Common myeloid progenitor, CD34-positive (primary cell): ENCODE results near the gene CCDC124.
"Not testable (repeated sequence)": the region's sequence is repeated elsewhere in the genome, so short reads cannot be mapped to it uniquely, and the experiment has no call there.

Experiments
- CTCF ChIA-PET: fragments of 350-600 bp; sonication (Branson Sonifier 250); formaldehyde crosslinking; loops from one replicate; lab custom pipeline; 2021; ENCODE audit warnings: antibody characterized with exemption; lab: Charles Lee
- POLR2A ChIA-PET: fragments of 350-600 bp; sonication (Branson Sonifier 250); formaldehyde crosslinking; loops from one replicate; lab custom pipeline; 2021; ENCODE audit warnings: antibody characterized with exemption; lab: Charles Lee
- DNase-seq, 3 donors: peaks; one replicate each; pipeline versions ENCODE4 v3.0.0 to v3.0.0-alpha.2; 2013
- H3K27ac ChIP-seq, 2 experiments: 1 replicate in 1 of 2; 2 replicates in 1 of 2; pipeline ENCODE4 v1.7.0; 2013; ENCODE audit warnings: inconsistent platforms in 2 of 2, low read length in 2 of 2, mild to moderate bottlenecking in 2 of 2, low read depth in 1 of 2, moderate library complexity in 1 of 2; ENCODE audit not compliant: severe bottlenecking in 2 of 2, insufficient read depth in 1 of 2, poor library complexity in 1 of 2
- H3K27me3 ChIP-seq, 5 experiments: replicated peaks in 2 of 5; 1 replicate in 3 of 5; 2 replicates in 2 of 5; pipeline versions ENCODE4 v1.6.1 to v1.7.0; 2013; ENCODE audit warnings: low read length in 4 of 5, mild to moderate bottlenecking in 2 of 5, moderate library complexity in 2 of 5, inconsistent platforms in 1 of 5; ENCODE audit not compliant: insufficient read depth in 5 of 5, control insufficient read depth in 4 of 5
- H3K36me3 ChIP-seq, 4 experiments: 1 replicate in 2 of 4; 2 replicates in 2 of 4; pipeline versions ENCODE4 v1.6.1 to v1.7.0; 2013; ENCODE audit warnings: low read length in 3 of 4, control low read depth in 1 of 4, mild to moderate bottlenecking in 1 of 4; ENCODE audit not compliant: control insufficient read depth in 4 of 4, insufficient read depth in 4 of 4
- H3K4me1 ChIP-seq, 4 experiments: 1 replicate in 3 of 4; 2 replicates in 1 of 4; pipeline versions ENCODE4 v1.6.1 to v1.7.1; 2013; ENCODE audit warnings: low read length in 3 of 4, mild to moderate bottlenecking in 3 of 4, control low read depth in 1 of 4, inconsistent platforms in 1 of 4, moderate library complexity in 1 of 4; ENCODE audit not compliant: control insufficient read depth in 4 of 4, insufficient read depth in 4 of 4; ENCODE audit errors: control extremely low read depth in 1 of 4
- H3K4me3 ChIP-seq, 7 experiments: 1 replicate in 4 of 7; 2 replicates in 3 of 7; pipeline versions ENCODE4 v1.5.1 to v1.7.0; 2013; ENCODE audit warnings: mild to moderate bottlenecking in 7 of 7, low read length in 6 of 7, moderate library complexity in 6 of 7, inconsistent platforms in 2 of 7, low read depth in 2 of 7, control low read depth in 1 of 7; ENCODE audit not compliant: insufficient read depth in 4 of 7, control insufficient read depth in 1 of 7; ENCODE audit errors: extremely low read depth in 1 of 7
- H3K9me3 ChIP-seq, 5 experiments: 1 replicate in 4 of 5; 2 replicates in 1 of 5; pipeline versions ENCODE4 v1.6.1 to v1.7.1; 2013; ENCODE audit warnings: low read length in 4 of 5, mild to moderate bottlenecking in 2 of 5, inconsistent platforms in 1 of 5, low read depth in 1 of 5, moderate library complexity in 1 of 5; ENCODE audit not compliant: control insufficient read depth in 4 of 5, insufficient read depth in 2 of 5; ENCODE audit errors: control extremely low read depth in 1 of 5
- WGBS: methylation state at CpG from one replicate; pipeline ENCODE4 v1.1.5; 2013; ENCODE audit not compliant: insufficient coverage; 5-methylcytosine and 5-hydroxymethylcytosine counted together

Gene CCDC124

GRCh38 chr19:17918151-17918550 lies 14.7 kb upstream of the CCDC124 start:
- 93% methylated on average over 6 of the region's 30 CpGs for WGBS
- DNase-seq, H3K9me3 ChIP-seq, H3K36me3 ChIP-seq, CTCF ChIA-PET, H3K27me3 ChIP-seq, H3K27ac ChIP-seq, H3K4me1 ChIP-seq, H3K4me3 ChIP-seq, POLR2A ChIA-PET: not testable (repeated sequence)

- H3K36me3 ChIP-seq, POLR2A ChIA-PET, CTCF ChIA-PET, H3K4me1 ChIP-seq, H3K4me3 ChIP-seq, H3K27ac ChIP-seq, DNase-seq, H3K27me3 ChIP-seq, H3K9me3 ChIP-seq: not testable (repeated sequence)
- WGBS, result no CpG with 5 or more reads among the region's 5 CpGs
These were observed 13.7 kb upstream of the CCDC124 start for GRCh38 chr19:17919122-17919521.

- no peaks in the 10 kb centered on the region for H3K36me3 ChIP-seq
- no peak overlapping the region for H3K27ac ChIP-seq
- no peak overlapping the region for H3K4me3 ChIP-seq
- CTCF ChIA-PET, result no interaction called here
- POLR2A ChIA-PET, result no interaction called here
- H3K9me3 ChIP-seq, result peaks cover 0 to 4% (median 0%) of the 10 kb centered on the region in 5 experiments
- H3K4me1 ChIP-seq, result no peaks in the 10 kb centered on the region
- no peak for DNase-seq
- peaks cover 0 to 1% (median 0%) of the 10 kb centered on the region in 5 experiments for H3K27me3 ChIP-seq
These were observed 12.3 kb upstream of the CCDC124 start for GRCh38 chr19:17920527-17920926.

GRCh38 chr19:17922138-17922537 lies 10.7 kb upstream of the CCDC124 start:
- no peaks in the 10 kb centered on the region for H3K36me3 ChIP-seq
- H3K27me3 ChIP-seq, result no peaks in the 10 kb centered on the region
- no peak for DNase-seq
- ChIA-PET CTCF (no interaction called here), POLR2A (no interaction called here)
- peaks cover 0 to 4% (median 0%) of the 10 kb centered on the region in 5 experiments for H3K9me3 ChIP-seq
- no peak overlapping the region for H3K4me3 ChIP-seq
- H3K4me1 ChIP-seq, result no peaks in the 10 kb centered on the region
- whole genome bisulfite sequencing, result 90% methylated on average over 1 of the region's 3 CpGs
- no peak overlapping the region for H3K27ac ChIP-seq

- CTCF ChIA-PET, result interaction anchor here (1.4 kb wide), 1 partner anchor 11 kb away, joined by 4 read pairs; no protein-coding TSS in a partner anchor
- WGBS, result 93% methylated on average over 3 of the region's 4 CpGs
- DNase-seq, result no peak
These were observed 6.8 kb upstream of the CCDC124 start for GRCh38 chr19:17926044-17926443.

GRCh38 chr19:17929056-17929455 lies 3.8 kb upstream of the CCDC124 start:
- Histone ChIP-seq H3K9me3 (no peaks in the 10 kb centered on the region), H3K27ac (no peak overlapping the region), H3K27me3 (no peaks in the 10 kb centered on the region), H3K4me3 (no peak overlapping the region), H3K4me1 (peaks cover 5 to 17% (median 16%) of the 10 kb centered on the region in 4 experiments), H3K36me3 (no peaks in the 10 kb centered on the region)
- 95% methylated on average over 4 of the region's 4 CpGs for WGBS
- DNase-seq, result no peak
- POLR2A ChIA-PET, result interaction anchor here (0.6 kb wide), 1 partner anchor 69 kb away, joined by 3 read pairs; no protein-coding TSS in a partner anchor
- CTCF ChIA-PET, result no interaction called here

More at GRCh38 chr19:17926044-17926443, 6.8 kb upstream of the CCDC124 start:
- no peak overlapping the region for H3K4me3 ChIP-seq
- H3K4me1 ChIP-seq, result no peaks in the 10 kb centered on the region
- POLR2A ChIA-PET, result no interaction called here
- no peaks in the 10 kb centered on the region for H3K27me3 ChIP-seq
- H3K9me3 ChIP-seq, result no peaks in the 10 kb centered on the region
- H3K27ac ChIP-seq, result no peak overlapping the region
- H3K36me3 ChIP-seq, result no peaks in the 10 kb centered on the region

- peaks cover 5 to 17% (median 16%) of the 10 kb centered on the region in 4 experiments for H3K4me1 ChIP-seq
- H3K4me3 ChIP-seq, result peak overlapping the region in 6 of 7 experiments; percentile 80 to 96 (median 90)
- H3K36me3 ChIP-seq, result peaks cover 0 to 6% (median 2%) of the 10 kb centered on the region in 4 experiments
- no peak for DNase-seq
- no peak overlapping the region for H3K27ac ChIP-seq
- POLR2A ChIA-PET, result interaction anchor here (1.1 to 1.9 kb wide), 2 partner anchors 72 kb away, joined by 6 to 21 read pairs; partner anchors contain the start of gene RPL18A
- WGBS, result 41% methylated on average over 12 of the region's 14 CpGs
- H3K9me3 ChIP-seq, result no peaks in the 10 kb centered on the region
- no peaks in the 10 kb centered on the region for H3K27me3 ChIP-seq
- CTCF ChIA-PET, result interaction anchor here (1.2 to 9.6 kb wide), 14 partner anchors 13 to 159 kb away, joined by 3 to 209 read pairs (median 6); partner anchors contain the start of genes RPL18A and SLC5A5
These were observed 1.2 kb upstream of the CCDC124 start for GRCh38 chr19:17931532-17932191.
